Panc1 (cell line): ENCODE data around the gene CRYBA1. TPM values are rescaled to one million over a fixed set of nuclear protein-coding genes. Genes with fewer than 3 reads are reported as not detected.

Source experiments
- ATAC-seq: fragments of 200-7000 bp; cut with Tn5 transposase; 2 replicates; pipeline ENCODE4 v1.9.1; 2020; ENCODE audit warnings: mild to moderate bottlenecking, moderate library complexity
- BruUV-seq: library from RNA; stranded (reverse); fragments of 400-500 nt; replicated peaks from 2 replicates; lab custom pipeline; 2021; lab: Mats Ljungman, UMichigan
- CTCF ChIA-PET: fragments of 300-600 bp; sonication (Branson Sonifier 250); formaldehyde crosslinking; loops from one replicate; lab custom pipeline; 2022; ENCODE audit warnings: antibody characterized with exemption; lab: Charles Lee
- POLR2A ChIA-PET: fragments of 300-600 bp; sonication (Branson Sonifier 250); formaldehyde crosslinking; loops from one replicate; lab custom pipeline; 2022; ENCODE audit warnings: antibody characterized with exemption; lab: Charles Lee
- DNase-seq: peaks from one replicate; pipeline ENCODE4 v3.0.0-alpha.2; 2010; ENCODE audit warnings: low read depth, low spot score
- H3K27ac ChIP-seq: 2 replicates; pipeline ENCODE4 v1.5.1; 2011; ENCODE audit warnings: mild to moderate bottlenecking, low read length, inconsistent platforms
- H3K27me3 ChIP-seq: fragments of 200-500 bp; sonication (Bioruptor generic); 2 replicates; pipeline ENCODE4 v1.6.0; 2014; ENCODE audit warnings: low read length, inconsistent platforms; ENCODE audit not compliant: control insufficient read depth, insufficient read depth
- H3K36me3 ChIP-seq: fragments of 200-500 bp; sonication (Bioruptor generic); 2 replicates; pipeline ENCODE4 v1.5.1; 2014; ENCODE audit warnings: inconsistent platforms, mild to moderate bottlenecking, low read length, moderate library complexity; ENCODE audit not compliant: control insufficient read depth, insufficient read depth
- H3K4me1 ChIP-seq: 2 replicates; pipeline ENCODE4 v1.5.1; 2011; ENCODE audit warnings: inconsistent platforms, mild to moderate bottlenecking, low read length, moderate library complexity; ENCODE audit not compliant: control insufficient read depth, insufficient read depth
- H3K4me3 ChIP-seq, 2 experiments: 2 replicates each; pipeline ENCODE4 v1.5.1; 2011 to 2012; ENCODE audit warnings: low read depth in 2 of 2, low read length in 2 of 2, mild to moderate bottlenecking in 2 of 2, inconsistent platforms in 1 of 2, moderate library complexity in 1 of 2
- H3K9me3 ChIP-seq: fragments of 200-500 bp; sonication (Bioruptor generic); 2 replicates; pipeline ENCODE4 v1.5.1; 2014; ENCODE audit warnings: low read depth, mild to moderate bottlenecking, inconsistent platforms, low read length, moderate library complexity; ENCODE audit not compliant: control insufficient read depth, insufficient read depth
- POLR2AphosphoS5 ChIP-seq: IDR thresholded peaks from 2 replicates; pipeline ENCODE4 v1.6.1; 2012; ENCODE audit warnings: mild to moderate bottlenecking, low read depth, low read length, moderate library complexity
- SIN3A ChIP-seq: IDR thresholded peaks from 2 replicates; pipeline ENCODE4 v1.6.1; 2012; ENCODE audit warnings: low read depth, mild to moderate bottlenecking, low read length, moderate library complexity, borderline replicate concordance; ENCODE audit not compliant: insufficient read depth
- TCF7L2 ChIP-seq: IDR thresholded peaks from 2 replicates; pipeline ENCODE4 v1.6.1; 2011; ENCODE audit warnings: mild to moderate bottlenecking, low read depth, low read length, inconsistent platforms
- in situ Hi-C: cut with HindIII; loops from 2 replicates; pipeline ENCODE4 v1.10.0; 2016; ENCODE audit warnings: low sequenced_read_pairs, low pct_unique_long_range_greater_than_20kb
- intact Hi-C: fragments of 100-400 bp; cut with micrococcal nuclease; formaldehyde crosslinking; loops from one replicate; pipeline ENCODE4 v1.10.0; 2022; ENCODE audit not compliant: unreplicated experiment
- total RNA-seq: library from RNA; stranded (reverse); gene quantifications from one replicate; pipeline ENCODE4 v1.2.1, GENCODE V29; 2021; ENCODE audit not compliant: unreplicated experiment
- TF ChIP-seq, protein P1 (sequence below), 2 experiments: IDR thresholded peaks; 2 replicates each; pipeline ENCODE4 v1.6.1; 2011 to 2012; ENCODE audit warnings: low read depth in 2 of 2, control low read depth in 1 of 2, low read length in 1 of 2, mild to moderate bottlenecking in 1 of 2, moderate library complexity in 1 of 2; ENCODE audit not compliant: insufficient read depth in 1 of 2
- TF ChIP-seq, protein P2 (sequence below): fragments of 450-650 bp; IDR thresholded peaks from 2 replicates; pipeline ENCODE4 v1.5.1; 2017; ENCODE audit warnings: mild to moderate bottlenecking

CRYBA1 gene
- total RNA-seq, 1 experiment from 2014 or later, result not detected

DNA sequence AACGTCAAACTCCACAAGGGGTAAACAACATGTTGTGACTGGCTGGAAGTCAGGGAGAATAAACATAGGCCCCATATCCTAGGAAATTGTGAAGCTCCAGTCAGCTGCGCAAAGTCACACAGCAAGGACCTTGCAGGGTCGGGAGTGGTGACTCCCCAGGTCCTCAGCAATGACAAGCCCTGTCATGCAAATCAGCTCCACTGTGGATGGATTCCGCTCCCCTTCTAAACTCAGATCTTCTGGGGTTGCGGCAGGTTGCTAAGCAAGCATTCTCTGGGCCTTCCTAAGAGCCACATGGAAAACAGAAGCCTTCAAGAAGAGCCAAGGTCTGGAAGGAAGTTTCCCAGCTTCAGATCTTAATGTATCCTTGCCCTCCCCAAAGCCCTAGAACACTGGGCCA, 37.6 kb upstream of the CRYBA1 start:
- Histone ChIP-seq H3K9me3 (no peaks in the 10 kb centered on the region), H3K4me3 (no peak overlapping the region), H3K27ac (no peak overlapping the region), H3K36me3 (no peaks in the 10 kb centered on the region), H3K4me1 (no peaks in the 10 kb centered on the region), H3K27me3 (no peaks in the 10 kb centered on the region)
- no peak for DNase-seq
- no TSS peak for BruUV-seq
- ATAC-seq, result no peak
- TF ChIP-seq, protein P1, sequence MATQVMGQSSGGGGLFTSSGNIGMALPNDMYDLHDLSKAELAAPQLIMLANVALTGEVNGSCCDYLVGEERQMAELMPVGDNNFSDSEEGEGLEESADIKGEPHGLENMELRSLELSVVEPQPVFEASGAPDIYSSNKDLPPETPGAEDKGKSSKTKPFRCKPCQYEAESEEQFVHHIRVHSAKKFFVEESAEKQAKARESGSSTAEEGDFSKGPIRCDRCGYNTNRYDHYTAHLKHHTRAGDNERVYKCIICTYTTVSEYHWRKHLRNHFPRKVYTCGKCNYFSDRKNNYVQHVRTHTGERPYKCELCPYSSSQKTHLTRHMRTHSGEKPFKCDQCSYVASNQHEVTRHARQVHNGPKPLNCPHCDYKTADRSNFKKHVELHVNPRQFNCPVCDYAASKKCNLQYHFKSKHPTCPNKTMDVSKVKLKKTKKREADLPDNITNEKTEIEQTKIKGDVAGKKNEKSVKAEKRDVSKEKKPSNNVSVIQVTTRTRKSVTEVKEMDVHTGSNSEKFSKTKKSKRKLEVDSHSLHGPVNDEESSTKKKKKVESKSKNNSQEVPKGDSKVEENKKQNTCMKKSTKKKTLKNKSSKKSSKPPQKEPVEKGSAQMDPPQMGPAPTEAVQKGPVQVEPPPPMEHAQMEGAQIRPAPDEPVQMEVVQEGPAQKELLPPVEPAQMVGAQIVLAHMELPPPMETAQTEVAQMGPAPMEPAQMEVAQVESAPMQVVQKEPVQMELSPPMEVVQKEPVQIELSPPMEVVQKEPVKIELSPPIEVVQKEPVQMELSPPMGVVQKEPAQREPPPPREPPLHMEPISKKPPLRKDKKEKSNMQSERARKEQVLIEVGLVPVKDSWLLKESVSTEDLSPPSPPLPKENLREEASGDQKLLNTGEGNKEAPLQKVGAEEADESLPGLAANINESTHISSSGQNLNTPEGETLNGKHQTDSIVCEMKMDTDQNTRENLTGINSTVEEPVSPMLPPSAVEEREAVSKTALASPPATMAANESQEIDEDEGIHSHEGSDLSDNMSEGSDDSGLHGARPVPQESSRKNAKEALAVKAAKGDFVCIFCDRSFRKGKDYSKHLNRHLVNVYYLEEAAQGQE (IDR thresholded peaks at IDR 0.05; ENCODE audit: insufficient read depth in 1 of 2, low read depth in 2 of 2, low read length in 1 of 2), result no peak
- no peak for TF ChIP-seq POLR2AphosphoS5
- TF ChIP-seq TCF7L2, result no peak
- no peak for TF ChIP-seq SIN3A
- TF ChIP-seq, protein P2, sequence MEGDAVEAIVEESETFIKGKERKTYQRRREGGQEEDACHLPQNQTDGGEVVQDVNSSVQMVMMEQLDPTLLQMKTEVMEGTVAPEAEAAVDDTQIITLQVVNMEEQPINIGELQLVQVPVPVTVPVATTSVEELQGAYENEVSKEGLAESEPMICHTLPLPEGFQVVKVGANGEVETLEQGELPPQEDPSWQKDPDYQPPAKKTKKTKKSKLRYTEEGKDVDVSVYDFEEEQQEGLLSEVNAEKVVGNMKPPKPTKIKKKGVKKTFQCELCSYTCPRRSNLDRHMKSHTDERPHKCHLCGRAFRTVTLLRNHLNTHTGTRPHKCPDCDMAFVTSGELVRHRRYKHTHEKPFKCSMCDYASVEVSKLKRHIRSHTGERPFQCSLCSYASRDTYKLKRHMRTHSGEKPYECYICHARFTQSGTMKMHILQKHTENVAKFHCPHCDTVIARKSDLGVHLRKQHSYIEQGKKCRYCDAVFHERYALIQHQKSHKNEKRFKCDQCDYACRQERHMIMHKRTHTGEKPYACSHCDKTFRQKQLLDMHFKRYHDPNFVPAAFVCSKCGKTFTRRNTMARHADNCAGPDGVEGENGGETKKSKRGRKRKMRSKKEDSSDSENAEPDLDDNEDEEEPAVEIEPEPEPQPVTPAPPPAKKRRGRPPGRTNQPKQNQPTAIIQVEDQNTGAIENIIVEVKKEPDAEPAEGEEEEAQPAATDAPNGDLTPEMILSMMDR, result no peak
- in situ Hi-C loops, result no loop called here
- ChIA-PET CTCF (interaction anchor here (0.6 kb wide), 1 partner anchor 60 kb away, joined by 3 read pairs; no protein-coding TSS in a partner anchor), POLR2A (interaction anchor here (0.5 to 0.8 kb wide), 4 partner anchors 11 to 150 kb away, joined by 3 to 5 read pairs (median 4); partner anchors contain the start of gene MYO18A)
- intact Hi-C loops, result no loop called here

DNA sequence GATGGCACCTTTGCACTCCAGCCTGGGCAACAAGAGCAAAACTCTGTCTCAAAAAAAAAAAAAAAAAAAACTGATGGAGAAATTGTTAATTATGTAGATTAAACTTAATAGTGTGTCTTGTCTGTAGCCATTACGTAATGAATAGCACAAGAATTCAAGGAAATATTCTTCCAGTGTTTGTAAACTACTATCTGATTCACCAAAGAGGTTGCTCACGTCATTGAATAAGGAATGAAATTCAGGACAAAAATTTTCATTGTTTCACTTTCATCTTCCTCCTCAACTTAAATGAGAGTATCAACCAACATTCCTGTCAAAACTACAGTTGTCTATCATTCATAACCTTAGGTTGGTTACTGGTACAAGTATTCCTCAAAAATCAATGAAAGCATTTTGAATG, 35.8 kb upstream of the CRYBA1 start:
- ChIA-PET POLR2A (no interaction called here), CTCF (no interaction called here)
- no peak for DNase-seq
- in situ Hi-C loops (no loop called here), intact Hi-C loops (no loop called here)
- H3K36me3 ChIP-seq, result no peaks in the 10 kb centered on the region
- no peak for ATAC-seq
- H3K27ac ChIP-seq, result no peak overlapping the region
- H3K4me1 ChIP-seq, result no peaks in the 10 kb centered on the region
- H3K9me3 ChIP-seq, result no peaks in the 10 kb centered on the region
- no peaks in the 10 kb centered on the region for H3K27me3 ChIP-seq
- TF ChIP-seq, protein P2, result no peak
- TF ChIP-seq TCF7L2, result no peak
- TF ChIP-seq, protein P1 (IDR thresholded peaks at IDR 0.05; ENCODE audit: insufficient read depth in 1 of 2, low read depth in 2 of 2, low read length in 1 of 2), result no peak
- no peak for TF ChIP-seq SIN3A
- TF ChIP-seq POLR2AphosphoS5, result no peak
- BruUV-seq, result no TSS peak
- no peak overlapping the region for H3K4me3 ChIP-seq
